Measurements from ENCODE around the gene SLC7A4.
A peak's percentile ranks its signal among the peaks of the same experiment; 100 is the strongest.

SLC7A4 gene

GRCh38 chr22:20995329-20996030, 36.9 kb downstream of the SLC7A4 start:
- no peak for DNase-seq

GRCh38 chr22:20994902-20995241, 37.5 kb downstream of the SLC7A4 start:
- DNase-seq: no peak

GRCh38 chr22:20994128-20994901, 38.0 kb downstream of the SLC7A4 start:
- no peak for DNase-seq

GRCh38 chr22:20993304-20994127, 38.8 kb downstream of the SLC7A4 start:
- DNase-seq: no peak

GRCh38 chr22:20992456-20993303, 39.7 kb downstream of the SLC7A4 start:
- DNase-seq: no peak

GRCh38 chr22:20992056-20992442, 40.3 kb downstream of the SLC7A4 start:
- no peak for DNase-seq

GRCh38 chr22:20991252-20992055, 40.9 kb downstream of the SLC7A4 start:
- no peak for DNase-seq

- DNase-seq: no peak
Measured at GRCh38 chr22:20990184-20991180, 41.9 kb downstream of the SLC7A4 start.

- DNase-seq: no peak
Measured at GRCh38 chr22:20989323-20990138, 42.8 kb downstream of the SLC7A4 start.

- DNase-seq: no peak
Measured at GRCh38 chr22:20988573-20989322, 43.6 kb downstream of the SLC7A4 start.

GRCh38 chr22:20987375-20987774, 45.0 kb downstream of the SLC7A4 start:
- no peak for DNase-seq

GRCh38 chr22:20986365-20986764, 46.0 kb downstream of the SLC7A4 start:
- no peak for DNase-seq

- DNase-seq: no peak
Measured at GRCh38 chr22:20985720-20986119, 46.6 kb downstream of the SLC7A4 start.

- no peak for DNase-seq
Measured at GRCh38 chr22:20983081-20983771, 49.1 kb downstream of the SLC7A4 start.

- no peak for DNase-seq
Measured at GRCh38 chr22:20982563-20982882, 49.8 kb downstream of the SLC7A4 start.

GRCh38 chr22:20981787-20982562, 50.4 kb downstream of the SLC7A4 start, which contains the start of gene LZTR1:
TSS of gene LZTR1 (plus strand) at chr22:20982297. CDS start at chr22:20982372, 75 bp downstream.
- DNase-seq: peak; percentile 89
